B cell (primary cell): Measurements from ENCODE around the gene PSMB10. TPM values are rescaled to one million over a fixed set of nuclear protein-coding genes. Genes with fewer than 3 reads are reported as not detected.

Experiments
- ATAC-seq: fragments of 200-7000 bp; cut with Tn5 transposase; one replicate; pipeline ENCODE4 v1.10.0; 2021; ENCODE audit warnings: low read depth, mild to moderate bottlenecking, moderate number of reproducible peaks, moderate library complexity
- CTCF ChIA-PET: fragments of 350-600 bp; sonication (Branson Sonifier 250); formaldehyde crosslinking; loops from one replicate; lab custom pipeline; 2021; ENCODE audit warnings: antibody characterized with exemption, inconsistent platforms; lab: Charles Lee
- POLR2A ChIA-PET: fragments of 350-600 bp; sonication (Branson Sonifier 250); formaldehyde crosslinking; loops from one replicate; lab custom pipeline; 2021; ENCODE audit warnings: antibody characterized with exemption; lab: Charles Lee
- DNase-seq: peaks from one replicate; pipeline ENCODE4 v3.0.0; 2013
- H2AFZ ChIP-seq: 2 replicates; pipeline ENCODE4 v1.6.1; 2012; ENCODE audit warnings: mild to moderate bottlenecking, low read depth, low read length; ENCODE audit not compliant: insufficient read depth, poor library complexity, severe bottlenecking
- H3K27ac ChIP-seq, 2 donors: 1 replicate in 1 of 2; 2 replicates in 1 of 2; pipeline ENCODE4 v1.5.1; 2012 to 2013; ENCODE audit warnings: low read length in 2 of 2, mild to moderate bottlenecking in 2 of 2, moderate library complexity in 1 of 2
- H3K27me3 ChIP-seq, 4 experiments: fragments of 200-600 bp in 1 of 4; sonication (generic) in 1 of 4; replicated peaks in 1 of 4; 1 replicate in 2 of 4; 2 replicates in 2 of 4; pipeline versions ENCODE4 v1.6.1 to v1.7.0; 2013 to 2016; ENCODE audit warnings: low read length in 3 of 4, mild to moderate bottlenecking in 2 of 4, mixed read lengths in 1 of 4, moderate library complexity in 1 of 4; ENCODE audit not compliant: insufficient read depth in 4 of 4, control insufficient read depth in 3 of 4; ENCODE audit errors: control extremely low read depth in 1 of 4
- H3K36me3 ChIP-seq, 2 experiments: replicated peaks in 1 of 2; 1 replicate in 1 of 2; 2 replicates in 1 of 2; pipeline versions ENCODE4 v1.6.1 to v1.7.1; 2013; ENCODE audit warnings: low read length in 1 of 2; ENCODE audit not compliant: insufficient read depth in 2 of 2, control insufficient read depth in 1 of 2; ENCODE audit errors: control extremely low read depth in 1 of 2, extremely low read depth in 1 of 2
- H3K4me1 ChIP-seq, 2 donors: fragments of 200-600 bp in 1 of 2; sonication (generic) in 1 of 2; 1 replicate in 1 of 2; 2 replicates in 1 of 2; pipeline versions ENCODE4 v1.5.1 to v1.6.1; 2013 to 2017; ENCODE audit warnings: low read length in 2 of 2; ENCODE audit not compliant: control insufficient read depth in 2 of 2, insufficient read depth in 2 of 2
- H3K4me2 ChIP-seq: replicated peaks from 2 replicates; pipeline ENCODE3; 2012; ENCODE audit warnings: mild to moderate bottlenecking, low read depth, low read length; ENCODE audit not compliant: poor library complexity, severe bottlenecking
- H3K4me3 ChIP-seq, 5 experiments: fragments of 200-600 bp in 1 of 5; sonication (generic) in 1 of 5; 1 replicate in 3 of 5; 2 replicates in 2 of 5; pipeline versions ENCODE4 v1.5.1 to v1.7.0; 2011 to 2016; ENCODE audit warnings: low read length in 4 of 5, mild to moderate bottlenecking in 4 of 5, low read depth in 2 of 5, control low read depth in 1 of 5, moderate library complexity in 1 of 5; ENCODE audit not compliant: insufficient read depth in 1 of 5; ENCODE audit errors: control extremely low read depth in 1 of 5, extremely low read depth in 1 of 5
- H3K79me2 ChIP-seq: fragments of 200-600 bp; sonication (generic); one replicate; pipeline ENCODE4 v1.6.0; 2016; ENCODE audit warnings: low read length; ENCODE audit not compliant: control insufficient read depth, insufficient read depth
- H3K9ac ChIP-seq: fragments of 200-600 bp; sonication (generic); 2 replicates; pipeline ENCODE4 v1.6.1; 2017; ENCODE audit warnings: mild to moderate bottlenecking, low read length, moderate library complexity
- H3K9me3 ChIP-seq, 3 donors: one replicate each; pipeline versions ENCODE4 v1.6.1 to v1.7.1; 2013; ENCODE audit warnings: low read length in 2 of 3; ENCODE audit not compliant: control insufficient read depth in 2 of 3, insufficient read depth in 1 of 3; ENCODE audit errors: control extremely low read depth in 1 of 3
- H4K20me1 ChIP-seq: 2 replicates; pipeline ENCODE4 v1.6.0; 2012; ENCODE audit warnings: mild to moderate bottlenecking, low read length; ENCODE audit not compliant: insufficient read depth, control insufficient read depth, poor library complexity, severe bottlenecking
- H3K27ac Mint-ChIP-seq: one replicate; pipeline ENCODE4 v1.8.0; 2021; ENCODE audit warnings: mixed read lengths
- H3K27me3 Mint-ChIP-seq: one replicate; pipeline ENCODE4 v1.8.0; 2021; ENCODE audit warnings: mixed read lengths
- H3K4me1 Mint-ChIP-seq: one replicate; pipeline ENCODE4 v1.8.0; 2021; ENCODE audit warnings: mixed read lengths
- H3K4me3 Mint-ChIP-seq: one replicate; pipeline ENCODE4 v1.8.0; 2021; ENCODE audit warnings: mixed read lengths
- H3K9me3 Mint-ChIP-seq: one replicate; pipeline ENCODE4 v1.8.0; 2022; ENCODE audit warnings: mixed read lengths; ENCODE audit not compliant: insufficient read depth
- CTCF ChIP-seq: fragments of 200-600 bp; IDR thresholded peaks from one replicate; pipeline ENCODE4 v1.8.0; 2022; ENCODE audit warnings: antibody characterized with exemption, mild to moderate bottlenecking
- EZH2 ChIP-seq: IDR thresholded peaks from 2 replicates; pipeline ENCODE4 v1.6.1; 2012; ENCODE audit warnings: borderline replicate concordance, low read depth, mild to moderate bottlenecking, moderate library complexity, low read length; ENCODE audit not compliant: insufficient read depth, poor library complexity, severe bottlenecking
- WGBS: methylation state at CpG from one replicate; pipeline ENCODE4 v1.1.5; 2013; ENCODE audit warnings: missing lambda C conversion rate; ENCODE audit not compliant: insufficient coverage; 5-methylcytosine and 5-hydroxymethylcytosine counted together
- intact Hi-C: fragments of 100-400 bp; cut with micrococcal nuclease; formaldehyde crosslinking; loops from one replicate; pipeline ENCODE4 v1.10.0; 2022
- polyA plus RNA-seq: library from polyadenylated mRNA; depleted of rRNA; stranded (reverse); fragments of >200 nt; gene quantifications from 2 replicates; pipeline ENCODE4 v1.2.3, GENCODE V29; 2012
- total RNA-seq, 2 donors: library from RNA; stranded (reverse); fragments of 120-200 nt in 1 of 2; gene quantifications; 1 replicate in 1 of 2; 2 replicates in 1 of 2; pipeline versions ENCODE4 v1.2.3 to v1.2.4, GENCODE V29; 2013 to 2022

Gene PSMB10
- total and polyA plus RNA-seq, 2 donors (not counting 1 experiment from before 2014, with no cell fraction given) = 167 to 176 TPM

GRCh38 chr16:67926181-67926750 lies 10.4 kb downstream of the PSMB10 start:
- WGBS = 14% methylated on average over 12 of the region's 13 CpGs
- H2AFZ ChIP-seq = no peak overlapping the region
- H3K79me2 ChIP-seq = peaks cover 45% of the 10 kb centered on the region
- no peaks in the 10 kb centered on the region for H3K27me3 ChIP-seq
- peaks cover 0 to 44% of the 10 kb centered on the region in 2 experiments for H3K36me3 ChIP-seq
- Mint-ChIP-seq H3K9me3 (no peaks in the 10 kb centered on the region), H3K4me1 (peaks cover 26% of the 10 kb centered on the region), H3K27ac (peak overlapping the region; percentile 75), H3K4me3 (peak overlapping the region; percentile 32), H3K27me3 (no peaks in the 10 kb centered on the region)
- peaks cover 42% of the 10 kb centered on the region for H4K20me1 ChIP-seq
- H3K9me3 ChIP-seq = no peaks in the 10 kb centered on the region
- H3K4me1 ChIP-seq = peaks cover 9 to 27% of the 10 kb centered on the region in 2 donors
- H3K4me2 ChIP-seq = peak overlapping the region; percentile 26
- DNase-seq (no peak), ATAC-seq (no peak)
- no peak overlapping the region for H3K9ac ChIP-seq
- no peak for TF ChIP-seq CTCF
- no peak for TF ChIP-seq EZH2
- CTCF ChIA-PET = interaction anchor here (0.8 to 3.3 kb wide), 8 partner anchors 9 to 405 kb away, joined by 3 to 20 read pairs (median 4); no protein-coding TSS in a partner anchor
- intact Hi-C loops = no loop called here
- POLR2A ChIA-PET = no interaction called here
- H3K4me3 ChIP-seq = no peak overlapping the region
- H3K27ac ChIP-seq = peak overlapping the region in 1 of 2 donors; percentile 21

- H3K4me1 ChIP-seq = peaks cover 9 to 27% of the 10 kb centered on the region in 2 donors
- H3K36me3 ChIP-seq = peaks cover 0 to 33% of the 10 kb centered on the region in 2 experiments
- TF ChIP-seq EZH2 (no peak), CTCF (no peak)
- H3K27ac ChIP-seq = no peak overlapping the region
- peaks cover 48% of the 10 kb centered on the region for H3K79me2 ChIP-seq
- CTCF ChIA-PET = interaction anchor here (0.6 to 2.7 kb wide), 10 partner anchors 11 to 406 kb away, joined by 3 to 20 read pairs (median 4); no protein-coding TSS in a partner anchor
- H3K4me2 ChIP-seq = no peak overlapping the region
- H4K20me1 ChIP-seq = peaks cover 43% of the 10 kb centered on the region
- Mint-ChIP-seq H3K4me1 (peaks cover 26% of the 10 kb centered on the region), H3K27ac (peak overlapping the region; percentile 53), H3K9me3 (no peaks in the 10 kb centered on the region), H3K27me3 (no peaks in the 10 kb centered on the region), H3K4me3 (no peak overlapping the region)
- no peaks in the 10 kb centered on the region for H3K27me3 ChIP-seq
- ATAC-seq = no peak
- intact Hi-C loops = no loop called here
- no peak overlapping the region for H3K4me3 ChIP-seq
- no peak overlapping the region for H3K9ac ChIP-seq
- no peak overlapping the region for H2AFZ ChIP-seq
- no peaks in the 10 kb centered on the region for H3K9me3 ChIP-seq
- WGBS = over 99% methylated on average over 9 of the region's 10 CpGs
- POLR2A ChIA-PET = interaction anchor here (0.6 kb wide), 1 partner anchor 404 kb away, joined by 4 read pairs; no protein-coding TSS in a partner anchor
- no peak for DNase-seq
Measured at GRCh38 chr16:67924140-67924906, 12.3 kb downstream of the PSMB10 start.
